Measurements from ENCODE around the gene C2orf66. TPM values are rescaled to one million over a fixed set of nuclear protein-coding genes. Genes with fewer than 3 reads are reported as not detected.

C2orf66 gene
- total and polyA plus RNA-seq, 2 of the 13 experiments (the other 11 are each of a cell fraction or from before 2014, with no cell fraction given), result 0.05 TPM; not detected in 1

GRCh38 chr2:196830701-196831100 lies 21.5 kb upstream of the C2orf66 start:
- Histone ChIP-seq H2AFZ (ENCODE audit: low read length) (no peak overlapping the region), H3K9ac (ENCODE audit: insufficient read depth, low read depth, low read length) (no peak overlapping the region), H3K27me3 (ENCODE audit: control insufficient read depth in 1 of 2, insufficient read depth in 2 of 2, low read length in 2 of 2) (no peaks in the 10 kb centered on the region), H3K4me1 (ENCODE audit: insufficient read depth, low read length) (peaks cover 18% of the 10 kb centered on the region), H3K79me2 (ENCODE audit: insufficient read depth, low read length) (no peaks in the 10 kb centered on the region), H3K9me3 (ENCODE audit: low read length) (no peaks in the 10 kb centered on the region), H3K27ac (ENCODE audit: extremely low read length, insufficient read depth, low read length) (no peak overlapping the region), H3K4me2 (ENCODE audit: low read depth, low read length) (no peak overlapping the region), H4K20me1 (ENCODE audit: insufficient read depth, low read length) (no peaks in the 10 kb centered on the region), H3K36me3 (replicated peaks in 1 of 2; ENCODE audit: control insufficient read depth in 1 of 2, insufficient read depth in 2 of 2, low read length in 2 of 2) (no peaks in the 10 kb centered on the region), H3K4me3 (replicated peaks in 1 of 3; ENCODE audit: insufficient read depth in 1 of 3, low read depth in 2 of 3, low read length in 3 of 3) (no peak overlapping the region)
- CTCF ChIA-PET (ENCODE audit: low intra/inter-chr PET ratio, low total read pairs), result no interaction called here
- FAIRE-seq (no peak), ATAC-seq (no peak), DNase-seq (ENCODE audit: low spot score) (no peak)
- 100% methylated on average over 1 of the region's 1 CpG for WGBS (ENCODE audit: low lambda C conversion rate)
- BruUV-seq (replicated peaks), result no TSS peak
- intact Hi-C loops (cut with micrococcal nuclease; ENCODE audit: unreplicated experiment), result no loop called here
- POLR2A ChIA-PET, result no interaction called here
- in situ Hi-C loops (cut with HindIII; ENCODE audit: extremely low pct_ligation_motif_present, low pct_unique_long_range_greater_than_20kb), result no loop called here
- TF ChIP-seq KDM5B (CRISPR knock-in tag; IDR thresholded peaks at IDR 0.05; ENCODE audit: borderline replicate concordance) (no peak), U2AF1 (optimal IDR thresholded peaks at IDR 0.05; ENCODE audit: low read depth, low read length) (no peak), ZNF18 (CRISPR knock-in tag; IDR thresholded peaks at IDR 0.05; ENCODE audit: insufficient replicate concordance) (no peak), SUZ12 (IDR thresholded peaks at IDR 0.05; ENCODE audit: low read depth, low read length) (no peak), HNRNPK (IDR thresholded peaks at IDR 0.05; ENCODE audit: low read depth, low read length, poor library complexity, severe bottlenecking) (no peak), POGK (CRISPR knock-in tag; conservative IDR thresholded peaks at IDR 0.05) (no peak), HNF4G (IDR thresholded peaks at IDR 0.05; ENCODE audit: borderline replicate concordance, low read depth, low read length) (no peak), HNF4G (CRISPR knock-in tag; IDR thresholded peaks at IDR 0.05; ENCODE audit: borderline replicate concordance, low read depth) (no peak), RERE (CRISPR knock-in tag; IDR thresholded peaks at IDR 0.05; ENCODE audit: low read depth) (no peak), HINFP (CRISPR knock-in tag; IDR thresholded peaks at IDR 0.05; ENCODE audit: low read depth) (no peak), CAMTA2 (CRISPR knock-in tag; IDR thresholded peaks at IDR 0.05; ENCODE audit: borderline replicate concordance) (no peak), ZNF772 (CRISPR knock-in tag; IDR thresholded peaks at IDR 0.05) (no peak), ZNF75D (CRISPR knock-in tag; IDR thresholded peaks at IDR 0.05; ENCODE audit: borderline replicate concordance) (no peak), MXD3 (CRISPR knock-in tag; IDR thresholded peaks at IDR 0.05) (no peak)

All from HepG2 (cell line).